H1 (cell line): ENCODE results near the gene SCNN1G.

ENCODE experiments used
- ATF2 ChIP-seq: IDR thresholded peaks from 2 replicates; pipeline ENCODE4 v1.6.1; 2012; ENCODE audit warnings: low read length, inconsistent platforms
- CEBPB ChIP-seq: IDR thresholded peaks from 2 replicates; pipeline ENCODE4 v1.6.1; 2012; ENCODE audit warnings: low read depth, low read length
- EP300 ChIP-seq, 2 experiments: IDR thresholded peaks; 1 replicate in 1 of 2; 2 replicates in 1 of 2; pipeline ENCODE4 v1.6.1; 2011 to 2012; ENCODE audit warnings: low read depth in 2 of 2, low read length in 2 of 2, mild to moderate bottlenecking in 2 of 2, borderline replicate concordance in 1 of 2, inconsistent platforms in 1 of 2, moderate library complexity in 1 of 2
- EZH2 ChIP-seq: fragments of 200-600 bp; sonication (generic); IDR thresholded peaks from 2 replicates; pipeline ENCODE4 v1.7.1; 2012; ENCODE audit warnings: low read depth, mild to moderate bottlenecking, moderate library complexity, low read length, inconsistent platforms; ENCODE audit not compliant: severe bottlenecking
- GTF2F1 ChIP-seq: IDR thresholded peaks from 2 replicates; pipeline ENCODE4 v1.6.1; 2012; ENCODE audit warnings: low read depth, low read length, improper control_type of control experiment, borderline replicate concordance
- HDAC2 ChIP-seq, 2 experiments: fragments of 300-600 bp in 1 of 2; sonication (generic) in 1 of 2; IDR thresholded peaks; 2 replicates each; pipeline ENCODE4 v1.6.1; 2011 to 2012; ENCODE audit warnings: low read depth in 2 of 2, low read length in 2 of 2, mild to moderate bottlenecking in 2 of 2, moderate library complexity in 2 of 2, borderline replicate concordance in 1 of 2, inconsistent platforms in 1 of 2
- MAX ChIP-seq: IDR thresholded peaks from 2 replicates; pipeline ENCODE4 v1.6.1; 2012; ENCODE audit warnings: inconsistent platforms
- TAF1 ChIP-seq: IDR thresholded peaks from 2 replicates; pipeline ENCODE4 v1.6.1; 2011; ENCODE audit warnings: mild to moderate bottlenecking, low read depth, low read length
- YY1 ChIP-seq: IDR thresholded peaks from 2 replicates; pipeline ENCODE4 v1.6.1; 2011; ENCODE audit warnings: low read depth, mild to moderate bottlenecking, low read length
- TF ChIP-seq, protein P1 (sequence below), 3 experiments: IDR thresholded peaks; 1 replicate in 2 of 3; 2 replicates in 1 of 3; pipeline versions ENCODE4 v1.5.1 to v1.6.1; 2011; ENCODE audit warnings: low read length in 3 of 3, mild to moderate bottlenecking in 3 of 3, inconsistent platforms in 2 of 3, low read depth in 1 of 3, moderate library complexity in 1 of 3; ENCODE audit not compliant: insufficient read depth in 1 of 3; ENCODE audit errors: control extremely low read depth in 1 of 3

GRCh38 chr16:23252310-23252709, 69.8 kb downstream of the SCNN1G start:
- TF ChIP-seq YY1 (no peak), MAX (no peak), TAF1 (no peak), EP300 (IDR thresholded peaks at IDR 0.05; ENCODE audit: borderline replicate concordance in 1 of 2, low read depth in 2 of 2, low read length in 2 of 2) (no peak), ATF2 (no peak), HDAC2 (IDR thresholded peaks at IDR 0.05; ENCODE audit: borderline replicate concordance in 1 of 2, low read depth in 2 of 2, low read length in 2 of 2) (no peak), CEBPB (no peak), EZH2 (no peak), GTF2F1 (no peak)
- TF ChIP-seq, protein P1, sequence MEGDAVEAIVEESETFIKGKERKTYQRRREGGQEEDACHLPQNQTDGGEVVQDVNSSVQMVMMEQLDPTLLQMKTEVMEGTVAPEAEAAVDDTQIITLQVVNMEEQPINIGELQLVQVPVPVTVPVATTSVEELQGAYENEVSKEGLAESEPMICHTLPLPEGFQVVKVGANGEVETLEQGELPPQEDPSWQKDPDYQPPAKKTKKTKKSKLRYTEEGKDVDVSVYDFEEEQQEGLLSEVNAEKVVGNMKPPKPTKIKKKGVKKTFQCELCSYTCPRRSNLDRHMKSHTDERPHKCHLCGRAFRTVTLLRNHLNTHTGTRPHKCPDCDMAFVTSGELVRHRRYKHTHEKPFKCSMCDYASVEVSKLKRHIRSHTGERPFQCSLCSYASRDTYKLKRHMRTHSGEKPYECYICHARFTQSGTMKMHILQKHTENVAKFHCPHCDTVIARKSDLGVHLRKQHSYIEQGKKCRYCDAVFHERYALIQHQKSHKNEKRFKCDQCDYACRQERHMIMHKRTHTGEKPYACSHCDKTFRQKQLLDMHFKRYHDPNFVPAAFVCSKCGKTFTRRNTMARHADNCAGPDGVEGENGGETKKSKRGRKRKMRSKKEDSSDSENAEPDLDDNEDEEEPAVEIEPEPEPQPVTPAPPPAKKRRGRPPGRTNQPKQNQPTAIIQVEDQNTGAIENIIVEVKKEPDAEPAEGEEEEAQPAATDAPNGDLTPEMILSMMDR (IDR thresholded peaks at IDR 0.05; ENCODE audit: control extremely low read depth in 1 of 3, insufficient read depth in 1 of 3, low read depth in 1 of 3, low read length in 3 of 3): no peak
